Stomach (tissue), 9 donors: ENCODE results near the gene PDK3. TPM values are rescaled to one million over a fixed set of nuclear protein-coding genes. Genes with fewer than 3 reads are reported as not detected.

Source experiments
- DNase-seq, 2 donors: peaks; one replicate each; pipeline versions ENCODE4 v3.0.0 to v3.0.0-alpha.2; 2013 to 2019
- H3K27ac ChIP-seq, 5 donors: fragments of 200-600 bp in 4 of 5; sonication (generic) in 4 of 5; one replicate each; pipeline ENCODE4 v1.5.1; 2013 to 2019; ENCODE audit warnings: mild to moderate bottlenecking in 1 of 5, moderate library complexity in 1 of 5
- H3K27me3 ChIP-seq, 3 donors: fragments of 200-600 bp; sonication (generic); one replicate each; pipeline ENCODE4 v1.5.1; 2017 to 2019; ENCODE audit warnings: mixed run types in 1 of 3
- H3K36me3 ChIP-seq, 4 donors: fragments of 200-600 bp; sonication (generic); 1 replicate in 3 of 4; 2 replicates in 1 of 4; pipeline ENCODE4 v1.5.1; 2016 to 2019
- H3K4me1 ChIP-seq, 4 donors: fragments of 200-600 bp; sonication (generic); one replicate each; pipeline ENCODE4 v1.5.1; 2016 to 2019
- H3K4me3 ChIP-seq, 4 donors: fragments of 200-600 bp; sonication (generic) in 3 of 4; one replicate each; pipeline ENCODE4 v1.5.1; 2016 to 2019; ENCODE audit warnings: mild to moderate bottlenecking in 1 of 4
- H3K9me3 ChIP-seq, 4 donors: fragments of 200-600 bp; sonication (generic); one replicate each; pipeline ENCODE4 v1.5.1; 2016 to 2019
- EP300 ChIP-seq: sonication (generic); formaldehyde crosslinking; IDR thresholded peaks from one replicate; pipeline ENCODE4 v1.6.1; 2017; ENCODE audit warnings: antibody characterized with exemption
- POLR2A ChIP-seq, 4 donors: fragments of 450-650 bp; IDR thresholded peaks; one replicate each; pipeline ENCODE4 v1.6.1; 2016; ENCODE audit warnings: antibody characterized with exemption in 4 of 4, control low read depth in 2 of 4, mild to moderate bottlenecking in 1 of 4, moderate library complexity in 1 of 4
- POLR2AphosphoS5 ChIP-seq, 3 donors: sonication (generic); formaldehyde crosslinking; IDR thresholded peaks; one replicate each; pipeline ENCODE4 v1.6.1; 2016; ENCODE audit warnings: antibody characterized with exemption in 3 of 3
- WGBS, 5 donors: extraction: QIAGEN DNeasy Blood & Tissue Kit in 3 of 5; methylation state at CpG; one replicate each; pipeline versions ENCODE4 v1.1.5 to v1.1.7; 2013 to 2018; 5-methylcytosine and 5-hydroxymethylcytosine counted together
- intact Hi-C: fragments of 100-400 bp; cut with DNase I; formaldehyde crosslinking; loops from one replicate; pipeline ENCODE4 v1.15.1; 2023; ENCODE audit warnings: low total_unique reads
- polyA plus RNA-seq, 3 donors: library from polyadenylated mRNA; stranded (reverse); fragments of 200-250 nt; gene quantifications; one replicate each; pipeline ENCODE4 v1.2.3, GENCODE V29; 2013
- total RNA-seq, 5 donors: library from RNA; depleted of rRNA; stranded (reverse); fragments of >200 nt; gene quantifications; one replicate each; pipeline versions ENCODE4 v1.1.0 to v1.2.3, GENCODE V29; 2014 to 2016
- TF ChIP-seq, protein P1 (sequence below), 7 experiments: fragments of 450-650 bp in 4 of 7; fragments of 200-600 bp in 3 of 7; sonication (generic) in 3 of 7; IDR thresholded peaks; one replicate each; pipeline ENCODE4 v1.5.1; 2016 to 2019; ENCODE audit warnings: antibody characterized with exemption in 7 of 7, control low read depth in 2 of 7, mild to moderate bottlenecking in 1 of 7
- donor health status: healthy with polysubstance abuse.
- donor health status: Bipolar disorder and iron deficiency.
- donor health status: healthy.

Gene PDK3
- total and polyA plus RNA-seq, 8 donors = 0.29 to 81.1 (median 5.1) TPM

DNA sequence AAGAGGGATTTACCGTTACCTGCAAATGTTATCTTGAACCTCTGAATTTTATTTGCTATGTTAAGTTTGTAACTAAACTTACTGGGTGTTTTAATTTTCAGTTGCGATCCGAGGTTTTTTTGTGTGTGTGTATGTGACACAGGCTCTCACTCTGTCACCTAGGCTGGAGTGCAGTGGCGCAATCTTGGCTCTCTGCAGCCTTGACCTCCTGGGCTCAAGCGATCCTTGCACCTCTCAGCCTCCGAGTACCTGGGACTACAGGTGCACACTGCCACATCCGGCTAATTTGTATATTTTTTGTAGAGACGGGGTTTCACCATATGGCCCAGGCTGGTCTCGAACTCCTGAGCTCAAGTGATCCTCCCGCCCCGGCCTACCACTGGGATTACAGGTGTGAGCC is 18.5 kb downstream of the PDK3 start:
- no peak for DNase-seq

DNA sequence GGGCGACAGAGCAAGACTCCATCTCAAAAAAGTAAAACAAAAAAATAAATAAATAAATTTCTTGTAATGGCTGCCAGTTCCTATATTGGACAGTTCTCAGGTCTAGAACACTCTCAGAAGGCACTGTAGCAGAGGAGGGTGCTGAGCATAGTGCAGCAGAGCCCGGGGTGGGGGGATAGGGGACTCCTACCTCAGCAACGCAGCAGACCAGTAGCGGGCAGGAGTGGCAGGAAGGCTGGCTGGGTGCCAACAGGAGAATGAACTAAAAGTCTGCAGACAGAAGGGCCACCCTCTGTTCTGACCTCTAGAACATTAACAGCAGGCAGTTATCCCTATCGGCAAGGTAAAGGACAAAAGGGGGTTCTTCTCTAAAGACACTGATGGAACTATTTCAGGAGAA is 20.2 kb downstream of the PDK3 start:
- no peak for DNase-seq
- Histone ChIP-seq H3K4me3 (no peak overlapping the region), H3K9me3 (no peaks in the 10 kb centered on the region), H3K4me1 (no peaks in the 10 kb centered on the region), H3K36me3 (no peaks in the 10 kb centered on the region), H3K27ac (no peak overlapping the region), H3K27me3 (peaks cover 0 to 3% (median 0%) of the 10 kb centered on the region in 3 donors)
- no peak for TF ChIP-seq EP300
- TF ChIP-seq, protein P1, sequence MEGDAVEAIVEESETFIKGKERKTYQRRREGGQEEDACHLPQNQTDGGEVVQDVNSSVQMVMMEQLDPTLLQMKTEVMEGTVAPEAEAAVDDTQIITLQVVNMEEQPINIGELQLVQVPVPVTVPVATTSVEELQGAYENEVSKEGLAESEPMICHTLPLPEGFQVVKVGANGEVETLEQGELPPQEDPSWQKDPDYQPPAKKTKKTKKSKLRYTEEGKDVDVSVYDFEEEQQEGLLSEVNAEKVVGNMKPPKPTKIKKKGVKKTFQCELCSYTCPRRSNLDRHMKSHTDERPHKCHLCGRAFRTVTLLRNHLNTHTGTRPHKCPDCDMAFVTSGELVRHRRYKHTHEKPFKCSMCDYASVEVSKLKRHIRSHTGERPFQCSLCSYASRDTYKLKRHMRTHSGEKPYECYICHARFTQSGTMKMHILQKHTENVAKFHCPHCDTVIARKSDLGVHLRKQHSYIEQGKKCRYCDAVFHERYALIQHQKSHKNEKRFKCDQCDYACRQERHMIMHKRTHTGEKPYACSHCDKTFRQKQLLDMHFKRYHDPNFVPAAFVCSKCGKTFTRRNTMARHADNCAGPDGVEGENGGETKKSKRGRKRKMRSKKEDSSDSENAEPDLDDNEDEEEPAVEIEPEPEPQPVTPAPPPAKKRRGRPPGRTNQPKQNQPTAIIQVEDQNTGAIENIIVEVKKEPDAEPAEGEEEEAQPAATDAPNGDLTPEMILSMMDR (IDR thresholded peaks at IDR 0.05) = no peak
- TF ChIP-seq POLR2A (IDR thresholded peaks at IDR 0.05) = no peak
- no peak for TF ChIP-seq POLR2AphosphoS5 (IDR thresholded peaks at IDR 0.05)
- intact Hi-C loops = no loop called here
- 76 to 98% (median 82%) methylated on average over 3 to 5 of the region's 5 CpGs for WGBS, 5 donors

More for the DNA sequence above, 18.5 kb downstream of the PDK3 start:
- Histone ChIP-seq H3K4me3 (no peak overlapping the region), H3K9me3 (no peaks in the 10 kb centered on the region), H3K27me3 (peaks cover 0 to 3% (median 0%) of the 10 kb centered on the region in 3 donors), H3K27ac (no peak overlapping the region), H3K4me1 (peaks cover 0 to 6% (median 0%) of the 10 kb centered on the region in 4 donors), H3K36me3 (no peaks in the 10 kb centered on the region)
- TF ChIP-seq POLR2AphosphoS5 (IDR thresholded peaks at IDR 0.05) (no peak), POLR2A (IDR thresholded peaks at IDR 0.05) (no peak), EP300 (no peak)
- TF ChIP-seq, protein P1 (IDR thresholded peaks at IDR 0.05) = no peak
- WGBS, 5 donors = 91 to 97% (median 94%) methylated on average over 11 of the region's 11 CpGs
- intact Hi-C loops = no loop called here

DNA sequence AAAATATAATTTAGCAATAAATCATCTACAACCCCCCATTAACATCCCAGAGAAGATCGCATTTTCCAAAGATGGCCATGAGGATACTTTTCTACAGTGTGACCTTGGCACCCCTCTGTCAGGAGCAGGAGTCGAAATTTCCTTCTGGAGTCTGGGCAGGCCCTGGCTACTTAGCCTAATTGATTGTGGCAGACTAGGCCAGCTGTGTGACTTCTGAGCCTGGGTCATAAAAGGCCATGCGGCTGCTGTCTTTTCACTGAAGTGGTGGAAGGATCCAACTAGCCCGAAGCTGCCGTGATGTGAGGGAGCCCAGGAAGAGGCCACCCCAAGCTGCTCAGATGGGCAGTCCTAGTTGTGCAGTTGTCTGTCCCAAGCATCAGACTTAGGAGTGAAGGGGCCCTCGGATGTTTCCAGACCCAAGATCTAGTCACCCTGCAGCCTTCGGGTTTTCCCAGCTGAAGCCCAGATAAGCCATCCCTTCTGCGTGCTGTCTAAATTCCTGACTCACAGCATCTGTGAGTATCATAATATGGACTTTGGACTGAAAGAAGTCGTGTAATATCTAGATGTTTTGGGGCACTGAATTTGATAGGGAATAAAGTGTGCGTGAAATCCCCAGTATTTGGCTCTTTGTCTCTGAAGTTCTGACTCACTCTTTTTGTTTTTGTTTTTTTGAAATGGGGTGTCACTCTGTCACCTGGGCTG is 21.0 kb downstream of the PDK3 start:
- WGBS, 5 donors = 58 to 84% (median 77%) methylated on average over 8 to 10 of the region's 10 CpGs
- no peaks in the 10 kb centered on the region for H3K9me3 ChIP-seq
- H3K36me3 ChIP-seq = no peaks in the 10 kb centered on the region
- DNase-seq = no peak
- no peak overlapping the region for H3K27ac ChIP-seq
- H3K4me1 ChIP-seq = no peaks in the 10 kb centered on the region
- H3K4me3 ChIP-seq = no peak overlapping the region
- TF ChIP-seq, protein P1 (IDR thresholded peaks at IDR 0.05) = no peak
- TF ChIP-seq POLR2AphosphoS5 (IDR thresholded peaks at IDR 0.05) = no peak
- TF ChIP-seq POLR2A (IDR thresholded peaks at IDR 0.05) = no peak
- no peak for TF ChIP-seq EP300
- peaks cover 0 to 3% (median 0%) of the 10 kb centered on the region in 3 donors for H3K27me3 ChIP-seq
- intact Hi-C loops = no loop called here

DNA sequence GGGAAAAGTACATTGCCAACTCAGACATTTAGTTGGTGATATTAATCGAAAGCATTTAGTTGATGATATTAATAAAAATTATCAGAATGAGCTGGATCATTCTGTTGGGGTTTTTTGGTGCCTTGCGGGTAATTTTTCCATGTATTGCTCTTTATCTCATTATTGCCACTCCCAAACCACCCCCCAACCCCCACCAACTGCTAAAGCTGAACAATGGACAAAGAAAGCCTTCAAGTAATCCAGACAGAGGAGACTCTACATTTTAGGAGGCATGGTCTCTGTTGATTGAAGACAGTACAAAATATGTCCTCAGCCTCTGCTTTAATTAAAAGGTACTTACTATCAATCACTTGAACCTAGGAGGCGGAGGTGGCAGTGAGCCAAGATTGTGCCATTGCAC is 22.5 kb downstream of the PDK3 start:
- Histone ChIP-seq H3K27me3 (peaks cover 0 to 3% (median 0%) of the 10 kb centered on the region in 3 donors), H3K36me3 (no peaks in the 10 kb centered on the region), H3K27ac (no peak overlapping the region), H3K4me3 (no peak overlapping the region), H3K4me1 (no peaks in the 10 kb centered on the region), H3K9me3 (no peaks in the 10 kb centered on the region)
- intact Hi-C loops = no loop called here
- TF ChIP-seq EP300 (no peak), POLR2AphosphoS5 (IDR thresholded peaks at IDR 0.05) (no peak), POLR2A (IDR thresholded peaks at IDR 0.05) (no peak)
- TF ChIP-seq, protein P1 (IDR thresholded peaks at IDR 0.05) = no peak
- DNase-seq = no peak
- WGBS, 5 donors = 77 to 84% (median 81%) methylated on average over 3 of the region's 3 CpGs
